ENCODE data around the gene TAB2. TPM values are rescaled to one million over a fixed set of nuclear protein-coding genes. Genes with fewer than 3 reads are reported as not detected.

Gene TAB2
- total RNA-seq, 1 experiment from 2014 or later: 45.8 TPM

- Histone ChIP-seq H3K27ac (no peak overlapping the region), H4K20me1 (ENCODE audit: insufficient read depth) (no peaks in the 10 kb centered on the region; the same call in 1 of the 2 replicates), H3K9me3 (ENCODE audit: insufficient read depth, low read depth) (peaks cover 13% of the 10 kb centered on the region), H3K27me3 (ENCODE audit: insufficient read depth, low read depth) (no peaks in the 10 kb centered on the region), H2AFZ (no peak overlapping the region), H3F3A (ENCODE audit: insufficient read depth, low read depth) (no peaks in the 10 kb centered on the region), H3K4me3 (no peak overlapping the region; the same call in 1 of the 2 replicates), H3K4me2 (no peak overlapping the region), H3K9me2 (ENCODE audit: insufficient read depth) (no peaks in the 10 kb centered on the region), H3K36me3 (ENCODE audit: low read depth) (peaks cover 46% of the 10 kb centered on the region), H3K4me1 (replicated peaks; ENCODE audit: insufficient read depth) (no peaks in the 10 kb centered on the region), H3K79me2 (ENCODE audit: low read depth) (peaks cover 46% of the 10 kb centered on the region)
- no TSS peak for BruUV-seq (replicated peaks)
- POLR2A ChIA-PET (ENCODE audit: unreplicated experiment): no interaction called here
- TF ChIP-seq EZH2 (IDR thresholded peaks at IDR 0.05; ENCODE audit: low read depth) (no peak), CTCF (conservative IDR thresholded peaks at IDR 0.05) (no peak)
- intact Hi-C loops (cut with micrococcal nuclease; ENCODE audit: unreplicated experiment): no loop called here
- no peak for DNase-seq
- CTCF ChIA-PET: no interaction called here
Measured at GRCh38 chr6:149385998-149386646, 68.6 kb downstream of the TAB2 start.

- Histone ChIP-seq H3K36me3 (ENCODE audit: low read depth) (peaks cover 44% of the 10 kb centered on the region), H3K27me3 (ENCODE audit: insufficient read depth, low read depth) (no peaks in the 10 kb centered on the region), H3K27ac (no peak overlapping the region)
Measured at GRCh38 chr6:149387779-149388512, 70.4 kb downstream of the TAB2 start.

More at GRCh38 chr6:149387779-149388512, 70.4 kb downstream of the TAB2 start:
- H3K79me2 ChIP-seq (ENCODE audit: low read depth): peaks cover 60% of the 10 kb centered on the region
- H3K9me3 ChIP-seq (ENCODE audit: insufficient read depth, low read depth): peaks cover 13% of the 10 kb centered on the region
- intact Hi-C loops (cut with micrococcal nuclease; ENCODE audit: unreplicated experiment): no loop called here
- ChIA-PET CTCF (no interaction called here), POLR2A (ENCODE audit: unreplicated experiment) (interaction anchor here (0.6 kb wide), 1 partner anchor 9 kb away, joined by 3 read pairs; no protein-coding TSS in a partner anchor)
- no peak for TF ChIP-seq CTCF (conservative IDR thresholded peaks at IDR 0.05)
- TF ChIP-seq EZH2 (IDR thresholded peaks at IDR 0.05; ENCODE audit: low read depth): no peak
- no peak for DNase-seq
- no peaks in the 10 kb centered on the region for H3K9me2 ChIP-seq (ENCODE audit: insufficient read depth)
- H3K4me2 ChIP-seq: no peak overlapping the region
- no peak overlapping the region for H2AFZ ChIP-seq
- no peak overlapping the region for H3K4me3 ChIP-seq
- H3F3A ChIP-seq (ENCODE audit: insufficient read depth, low read depth): no peaks in the 10 kb centered on the region
- 0 out of 2 replicates have a peak, but pooled peaks cover 6% of the 10 kb centered on the region for H4K20me1 ChIP-seq (ENCODE audit: insufficient read depth)
- no peaks in the 10 kb centered on the region for H3K4me1 ChIP-seq (replicated peaks; ENCODE audit: insufficient read depth)
- no TSS peak for BruUV-seq (replicated peaks)

All from PC-9 (cell line).